GM21825 (cell line): ENCODE measurements around the gene XRCC1.
"Not testable (repeated sequence)": the region's sequence is repeated elsewhere in the genome, so short reads cannot be mapped to it uniquely, and the experiment has no call there.

ENCODE experiments used
- ATAC-seq: cut with Tn5 transposase; IDR thresholded peaks from one replicate; pipeline ENCODE4 v1.9.1; 2021; ENCODE audit warnings: mild to moderate bottlenecking, moderate library complexity; ENCODE audit not compliant: unreplicated experiment

Gene XRCC1

GRCh38 chr19:43548706-43549105 is 26.6 kb downstream of the XRCC1 start:
- no peak for ATAC-seq

GRCh38 chr19:43547926-43548325 is 27.4 kb downstream of the XRCC1 start:
- not testable (repeated sequence) for ATAC-seq

GRCh38 chr19:43546581-43546980 is 28.7 kb downstream of the XRCC1 start:
- no peak for ATAC-seq

GRCh38 chr19:43545981-43546380 is 29.3 kb downstream of the XRCC1 start:
- no peak for ATAC-seq

- no peak for ATAC-seq
Measured at GRCh38 chr19:43545276-43545675, 30.1 kb downstream of the XRCC1 start.

GRCh38 chr19:43544077-43544476 is 31.2 kb downstream of the XRCC1 start:
- ATAC-seq, result no peak

- no peak for ATAC-seq
Measured at GRCh38 chr19:43541920-43542650, 33.2 kb downstream of the XRCC1 start.

GRCh38 chr19:43540381-43540780 is 34.9 kb downstream of the XRCC1 start:
- no peak for ATAC-seq

GRCh38 chr19:43538922-43539321 is 36.4 kb downstream of the XRCC1 start:
- ATAC-seq, result no peak

GRCh38 chr19:43534816-43535761 is 40.2 kb downstream of the XRCC1 start:
- no peak for ATAC-seq

- ATAC-seq, result no peak
Measured at GRCh38 chr19:43534305-43534815, 41.0 kb downstream of the XRCC1 start.

GRCh38 chr19:43533546-43534304 is 41.6 kb downstream of the XRCC1 start:
- peak; percentile 74 for ATAC-seq

- ATAC-seq, result peak; percentile 47
Measured at GRCh38 chr19:43532962-43533545, 42.3 kb downstream of the XRCC1 start, which contains the start of gene ZNF575. Gene ZNF575, plus strand, starts transcription at chr19:43533188. Its CDS starts 1,235 bp downstream, at chr19:43534423.

- ATAC-seq, result no peak
Measured at GRCh38 chr19:43532571-43532961, 42.8 kb downstream of the XRCC1 start.

GRCh38 chr19:43527860-43528622 is 47.3 kb downstream of the XRCC1 start:
- no peak for ATAC-seq

GRCh38 chr19:43526884-43527859 is 48.2 kb downstream of the XRCC1 start, which contains the start of gene ETHE1:
Gene ETHE1, minus strand, starts transcription at chr19:43527201. Its CDS starts 24 bp downstream, at chr19:43527177.
- peak; percentile 65 for ATAC-seq

- ATAC-seq, result no peak
Measured at GRCh38 chr19:43525836-43526771, 49.2 kb downstream of the XRCC1 start.
